ENCODE measurements around the gene SORCS2. TPM values are rescaled to one million over a fixed set of nuclear protein-coding genes. Genes with fewer than 3 reads are reported as not detected.

SORCS2 gene
- total and polyA plus RNA-seq, 8 donors, result 4.6 to 9.7 (median 7.2) TPM

DNA sequence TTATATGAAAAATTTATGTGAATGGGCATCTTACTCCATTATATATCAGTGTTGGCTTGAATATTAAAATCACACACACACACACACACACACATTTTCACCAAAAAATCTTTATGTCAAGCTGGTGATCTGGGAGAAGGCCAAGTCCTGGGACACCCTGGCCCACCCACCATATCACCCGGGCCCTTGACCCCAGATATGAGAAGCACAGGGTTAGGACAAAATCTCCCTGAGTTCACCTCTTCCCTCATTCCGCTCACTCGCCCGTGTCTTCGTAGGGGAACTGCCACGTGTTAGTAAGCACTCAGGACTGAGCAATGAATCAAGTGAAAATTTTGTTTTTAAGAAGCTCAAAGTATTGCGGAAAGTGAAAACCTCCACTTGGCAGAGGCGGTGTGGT lies 346.2 kb downstream of the SORCS2 start:
- intact Hi-C loops (cut with DNase I), result no loop called here
- Histone ChIP-seq H3K27me3 (no peaks in the 10 kb centered on the region), H3K4me3 (no peak overlapping the region), H3K4me1 (no peaks in the 10 kb centered on the region), H3K36me3 (no peaks in the 10 kb centered on the region), H3K27ac (no peak overlapping the region), H3K9me3 (peaks cover 0 to 2% of the 10 kb centered on the region in 2 donors)
- no peak for DNase-seq
- TF ChIP-seq, protein P1, sequence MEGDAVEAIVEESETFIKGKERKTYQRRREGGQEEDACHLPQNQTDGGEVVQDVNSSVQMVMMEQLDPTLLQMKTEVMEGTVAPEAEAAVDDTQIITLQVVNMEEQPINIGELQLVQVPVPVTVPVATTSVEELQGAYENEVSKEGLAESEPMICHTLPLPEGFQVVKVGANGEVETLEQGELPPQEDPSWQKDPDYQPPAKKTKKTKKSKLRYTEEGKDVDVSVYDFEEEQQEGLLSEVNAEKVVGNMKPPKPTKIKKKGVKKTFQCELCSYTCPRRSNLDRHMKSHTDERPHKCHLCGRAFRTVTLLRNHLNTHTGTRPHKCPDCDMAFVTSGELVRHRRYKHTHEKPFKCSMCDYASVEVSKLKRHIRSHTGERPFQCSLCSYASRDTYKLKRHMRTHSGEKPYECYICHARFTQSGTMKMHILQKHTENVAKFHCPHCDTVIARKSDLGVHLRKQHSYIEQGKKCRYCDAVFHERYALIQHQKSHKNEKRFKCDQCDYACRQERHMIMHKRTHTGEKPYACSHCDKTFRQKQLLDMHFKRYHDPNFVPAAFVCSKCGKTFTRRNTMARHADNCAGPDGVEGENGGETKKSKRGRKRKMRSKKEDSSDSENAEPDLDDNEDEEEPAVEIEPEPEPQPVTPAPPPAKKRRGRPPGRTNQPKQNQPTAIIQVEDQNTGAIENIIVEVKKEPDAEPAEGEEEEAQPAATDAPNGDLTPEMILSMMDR (IDR thresholded peaks at IDR 0.05), result no peak
- ATAC-seq, result no peak

DNA sequence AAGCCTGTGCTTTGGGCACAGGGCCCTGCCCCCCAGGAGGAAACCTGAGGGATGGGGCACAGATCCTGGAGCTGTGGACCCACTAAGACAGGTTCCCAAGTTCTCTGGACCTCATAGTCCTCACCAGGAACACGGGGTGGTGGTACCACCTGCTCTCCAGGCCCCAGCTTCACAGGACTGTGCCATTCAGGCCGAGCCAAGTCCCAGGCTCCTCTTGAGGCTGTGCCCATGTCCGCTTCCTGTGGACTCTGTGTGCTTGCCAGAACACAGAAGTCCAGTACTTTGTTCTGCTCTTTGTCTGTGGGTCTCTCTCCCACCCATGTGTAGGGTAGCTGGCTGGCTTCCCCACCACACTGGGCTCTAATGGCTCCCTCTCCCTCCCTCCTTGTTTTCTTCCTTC lies 346.8 kb downstream of the SORCS2 start:
- H3K9me3 ChIP-seq, result peaks cover 0 to 2% of the 10 kb centered on the region in 2 donors
- no peaks in the 10 kb centered on the region for H3K27me3 ChIP-seq
- no peaks in the 10 kb centered on the region for H3K4me1 ChIP-seq
- H3K36me3 ChIP-seq, result no peaks in the 10 kb centered on the region
- no peak for DNase-seq
- no peak overlapping the region for H3K4me3 ChIP-seq
- H3K27ac ChIP-seq, result no peak overlapping the region
- TF ChIP-seq, protein P1 (IDR thresholded peaks at IDR 0.05), result no peak
- ATAC-seq, result no peak
- intact Hi-C loops (cut with DNase I), result no loop called here

DNA sequence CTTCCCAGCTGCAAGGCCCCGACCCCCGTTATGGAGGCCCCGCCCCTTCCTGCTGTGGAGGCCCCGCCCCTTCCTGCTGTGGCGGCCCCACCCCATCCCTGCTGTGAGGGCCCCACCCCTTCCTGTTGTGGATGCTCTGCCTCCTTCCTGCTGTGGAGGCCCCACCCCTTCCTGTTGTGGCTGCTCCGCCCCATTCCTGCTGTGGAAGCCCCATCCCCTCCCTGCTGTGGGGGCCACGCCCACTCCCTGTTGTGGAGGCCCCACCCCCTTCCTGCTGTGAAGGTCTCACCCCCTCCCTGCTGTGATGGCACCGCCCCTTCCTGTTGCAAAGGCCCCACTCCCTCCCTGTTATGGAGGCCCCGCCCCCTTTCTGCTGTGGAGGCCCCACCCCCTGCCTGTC lies 347.3 kb downstream of the SORCS2 start:
- ATAC-seq (no peak), DNase-seq (peak in 1 of 4 donors; percentile 69)
- H3K4me1 ChIP-seq, result no peaks in the 10 kb centered on the region
- no peaks in the 10 kb centered on the region for H3K27me3 ChIP-seq
- TF ChIP-seq, protein P1 (IDR thresholded peaks at IDR 0.05), result no peak
- H3K4me3 ChIP-seq, result no peak overlapping the region
- no peak overlapping the region for H3K27ac ChIP-seq
- no peaks in the 10 kb centered on the region for H3K36me3 ChIP-seq
- intact Hi-C loops (cut with DNase I), result no loop called here
- H3K9me3 ChIP-seq, result peaks cover 0 to 1% of the 10 kb centered on the region in 2 donors

DNA sequence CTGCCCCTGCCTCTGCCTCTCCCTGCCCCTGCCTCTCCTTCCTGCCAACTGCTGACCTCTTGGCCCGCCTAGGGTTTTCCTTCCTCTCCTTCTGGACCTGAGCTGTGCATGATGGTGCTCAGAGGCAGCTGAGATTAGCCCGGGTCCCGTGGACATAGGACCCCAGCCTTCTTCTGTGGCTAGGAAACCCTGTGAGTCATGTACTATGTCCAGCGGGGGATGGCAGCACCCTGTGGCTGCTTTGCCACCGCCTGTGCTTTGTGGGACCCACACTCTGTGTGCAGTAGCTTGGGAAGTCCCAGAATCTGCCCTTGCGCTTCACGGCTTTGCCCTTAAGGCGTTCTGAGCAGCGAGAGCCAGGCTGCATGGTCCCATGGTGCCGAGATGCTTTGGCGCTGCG lies 347.9 kb downstream of the SORCS2 start:
- Histone ChIP-seq H3K4me3 (no peak overlapping the region), H3K4me1 (no peaks in the 10 kb centered on the region), H3K9me3 (no peaks in the 10 kb centered on the region), H3K27me3 (no peaks in the 10 kb centered on the region), H3K27ac (no peak overlapping the region), H3K36me3 (no peaks in the 10 kb centered on the region)
- DNase-seq (no peak), ATAC-seq (no peak)
- intact Hi-C loops (cut with DNase I), result no loop called here
- TF ChIP-seq, protein P1 (IDR thresholded peaks at IDR 0.05), result no peak

DNA sequence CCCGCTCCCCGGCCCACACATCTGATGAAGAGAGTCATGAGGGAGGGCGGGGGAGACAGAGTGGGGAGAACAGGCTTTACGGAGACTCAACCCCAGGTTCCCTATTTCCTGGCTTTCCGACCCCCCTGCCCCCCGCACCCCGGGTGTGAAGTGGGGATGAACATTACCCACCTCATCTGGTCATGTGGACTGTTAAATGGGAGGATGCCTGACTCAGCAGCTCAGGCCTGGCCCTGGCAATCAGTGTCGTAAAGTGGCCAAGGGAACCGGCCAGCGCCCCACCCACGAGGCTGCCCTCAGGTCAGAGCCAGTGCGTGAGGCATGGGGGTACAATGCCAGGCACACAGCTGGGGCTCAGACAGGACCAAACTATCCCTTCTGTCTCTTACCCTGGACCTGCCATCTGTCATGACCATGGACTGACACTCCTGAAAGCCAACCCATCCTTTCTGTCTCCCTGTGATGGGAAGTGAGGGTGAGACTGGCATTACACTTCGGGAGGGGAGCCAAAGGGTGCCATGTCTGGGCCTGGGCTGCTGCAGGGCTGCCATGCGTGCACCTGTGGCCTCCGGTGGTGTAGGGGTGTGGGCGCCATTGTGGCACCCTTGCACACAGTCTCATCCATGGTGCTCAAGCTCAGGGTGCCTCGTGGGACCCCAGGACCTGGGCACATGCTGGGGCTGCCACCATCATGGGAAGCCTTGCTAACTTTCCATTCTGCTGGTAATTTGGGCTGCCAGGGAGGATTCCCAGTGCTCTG lies 348.5 kb downstream of the SORCS2 start:
- TF ChIP-seq, protein P1 (IDR thresholded peaks at IDR 0.05), result no peak
- H3K27ac ChIP-seq, result no peak overlapping the region

More for the DNA sequence above, 348.5 kb downstream of the SORCS2 start:
- Histone ChIP-seq H3K4me3 (no peak overlapping the region), H3K9me3 (no peaks in the 10 kb centered on the region), H3K4me1 (no peaks in the 10 kb centered on the region), H3K27me3 (no peaks in the 10 kb centered on the region), H3K36me3 (no peaks in the 10 kb centered on the region)
- peak in 1 of 4 donors; percentile 61 for DNase-seq
- intact Hi-C loops (cut with DNase I), result no loop called here
- no peak for ATAC-seq

Data from left lung (tissue), 10 donors.